HepG2 (cell line): ENCODE data around the gene FGGY. TPM values are rescaled to one million over a fixed set of nuclear protein-coding genes. Genes with fewer than 3 reads are reported as not detected.

Experiments
- ARID5B ChIP-seq: IDR thresholded peaks from 2 replicates; pipeline ENCODE4 v1.4.0; 2020; ENCODE audit warnings: mild to moderate bottlenecking, missing genetic modification reagents
- CCAR2 ChIP-seq: fragments of 200-400 bp; formaldehyde crosslinking; optimal IDR thresholded peaks from 2 replicates; pipeline ENCODE3; 2018; ENCODE audit warnings: low read depth, mild to moderate bottlenecking, low read length, moderate library complexity
- CENPX ChIP-seq: sonication (generic); formaldehyde crosslinking; IDR thresholded peaks from 2 replicates; pipeline ENCODE4 v1.9.0; 2021; ENCODE audit warnings: mild to moderate bottlenecking, missing genetic modification reagents, moderate library complexity
- EP300 ChIP-seq, 3 experiments: sonication (generic) in 1 of 3; formaldehyde crosslinking in 1 of 3; IDR thresholded peaks; 2 replicates each; pipeline versions ENCODE4 v1.5.1 to v1.6.1; 2011 to 2020; ENCODE audit warnings: low read depth in 2 of 3, low read length in 2 of 3, borderline replicate concordance in 1 of 3, improper control_type of control experiment in 1 of 3, mild to moderate bottlenecking in 1 of 3, missing genetic modification reagents in 1 of 3, moderate library complexity in 1 of 3
- FOXP1 ChIP-seq, 2 experiments: fragments of 450-650 bp in 1 of 2; IDR thresholded peaks; 2 replicates each; pipeline ENCODE4 v1.6.1; 2017 to 2018; ENCODE audit warnings: antibody characterized with exemption in 1 of 2
- HNRNPLL ChIP-seq: fragments of 200-400 bp; formaldehyde crosslinking; IDR thresholded peaks from 2 replicates; pipeline ENCODE4 v1.6.1; 2017; ENCODE audit warnings: mild to moderate bottlenecking, low read depth, low read length; ENCODE audit not compliant: poor library complexity, severe bottlenecking
- MXI1 ChIP-seq: IDR thresholded peaks from 3 replicates; pipeline ENCODE4 v1.6.1; 2012; ENCODE audit warnings: low read depth, low read length, inconsistent platforms, borderline replicate concordance
- SAFB2 ChIP-seq: sonication (generic); formaldehyde crosslinking; IDR thresholded peaks from 2 replicates; pipeline ENCODE4 v1.5.1; 2020; ENCODE audit warnings: missing genetic modification reagents, low read depth, mild to moderate bottlenecking, borderline replicate concordance
- TEAD3 ChIP-seq: optimal IDR thresholded peaks from 2 replicates; pipeline ENCODE3; 2016; ENCODE audit warnings: borderline replicate concordance
- TFE3 ChIP-seq: IDR thresholded peaks from 2 replicates; pipeline ENCODE4 v1.6.1; 2016
- ZIK1 ChIP-seq: sonication (generic); formaldehyde crosslinking; IDR thresholded peaks from 2 replicates; pipeline ENCODE4 v1.5.0; 2020; ENCODE audit warnings: mild to moderate bottlenecking, low read depth, missing genetic modification reagents, borderline replicate concordance
- ZNF703 ChIP-seq: sonication (generic); formaldehyde crosslinking; IDR thresholded peaks from 2 replicates; pipeline ENCODE4 v1.5.1; 2020; ENCODE audit warnings: missing genetic modification reagents, mild to moderate bottlenecking, moderate library complexity, borderline replicate concordance
- polyA plus RNA-seq, 8 experiments: library from polyadenylated mRNA; depleted of rRNA in 3 of 8; stranded (reverse) in 7 of 8; unstranded in 1 of 8; fragments of >200 nt; fragmentation: Illumina TruSeq in 4 of 8; extraction: Trizol in 4 of 8; gene quantifications; 2 replicates each; pipeline versions ENCODE4 v1.2.1 to v1.2.3, GENCODE V29; 2011 to 2016; ENCODE audit warnings: low read depth in 4 of 8, missing spikeins in 1 of 8, mixed read lengths in 1 of 8; ENCODE audit not compliant: insufficient read depth in 1 of 8
- total RNA-seq, 5 experiments: library from RNA; depleted of rRNA; stranded (reverse); fragments of >200 nt; fragmentation: Illumina TruSeq; extraction: Trizol; gene quantifications; 2 replicates each; pipeline ENCODE4 v1.2.3, GENCODE V29; 2016; ENCODE audit warnings: low read depth in 1 of 5
- TF ChIP-seq, protein P1 (sequence below), 2 experiments: fragments of 450-650 bp in 1 of 2; sonication (generic) in 1 of 2; formaldehyde crosslinking in 1 of 2; IDR thresholded peaks; 2 replicates each; pipeline versions ENCODE4 v1.6.1 to v1.8.0; 2016 to 2022; ENCODE audit warnings: antibody characterized with exemption in 1 of 2, mild to moderate bottlenecking in 1 of 2, missing genetic modification reagents in 1 of 2

FGGY gene
- total and polyA plus RNA-seq, 2 of the 13 experiments (the other 11 are each of a cell fraction or from before 2014, with no cell fraction given) = 15.7 to 27.5 TPM

- TF ChIP-seq, protein P1, sequence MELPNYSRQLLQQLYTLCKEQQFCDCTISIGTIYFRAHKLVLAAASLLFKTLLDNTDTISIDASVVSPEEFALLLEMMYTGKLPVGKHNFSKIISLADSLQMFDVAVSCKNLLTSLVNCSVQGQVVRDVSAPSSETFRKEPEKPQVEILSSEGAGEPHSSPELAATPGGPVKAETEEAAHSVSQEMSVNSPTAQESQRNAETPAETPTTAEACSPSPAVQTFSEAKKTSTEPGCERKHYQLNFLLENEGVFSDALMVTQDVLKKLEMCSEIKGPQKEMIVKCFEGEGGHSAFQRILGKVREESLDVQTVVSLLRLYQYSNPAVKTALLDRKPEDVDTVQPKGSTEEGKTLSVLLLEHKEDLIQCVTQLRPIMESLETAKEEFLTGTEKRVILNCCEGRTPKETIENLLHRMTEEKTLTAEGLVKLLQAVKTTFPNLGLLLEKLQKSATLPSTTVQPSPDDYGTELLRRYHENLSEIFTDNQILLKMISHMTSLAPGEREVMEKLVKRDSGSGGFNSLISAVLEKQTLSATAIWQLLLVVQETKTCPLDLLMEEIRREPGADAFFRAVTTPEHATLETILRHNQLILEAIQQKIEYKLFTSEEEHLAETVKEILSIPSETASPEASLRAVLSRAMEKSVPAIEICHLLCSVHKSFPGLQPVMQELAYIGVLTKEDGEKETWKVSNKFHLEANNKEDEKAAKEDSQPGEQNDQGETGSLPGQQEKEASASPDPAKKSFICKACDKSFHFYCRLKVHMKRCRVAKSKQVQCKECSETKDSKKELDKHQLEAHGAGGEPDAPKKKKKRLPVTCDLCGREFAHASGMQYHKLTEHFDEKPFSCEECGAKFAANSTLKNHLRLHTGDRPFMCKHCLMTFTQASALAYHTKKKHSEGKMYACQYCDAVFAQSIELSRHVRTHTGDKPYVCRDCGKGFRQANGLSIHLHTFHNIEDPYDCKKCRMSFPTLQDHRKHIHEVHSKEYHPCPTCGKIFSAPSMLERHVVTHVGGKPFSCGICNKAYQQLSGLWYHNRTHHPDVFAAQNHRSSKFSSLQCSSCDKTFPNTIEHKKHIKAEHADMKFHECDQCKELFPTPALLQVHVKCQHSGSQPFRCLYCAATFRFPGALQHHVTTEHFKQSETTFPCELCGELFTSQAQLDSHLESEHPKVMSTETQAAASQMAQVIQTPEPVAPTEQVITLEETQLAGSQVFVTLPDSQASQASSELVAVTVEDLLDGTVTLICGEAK (IDR thresholded peaks at IDR 0.05) = no peak
- TF ChIP-seq, protein P1 (CRISPR knock-in tag; IDR thresholded peaks at IDR 0.05) = no peak
- TF ChIP-seq SAFB2 (no peak), MXI1 (peak; percentile 41; the same call in 1 of the 3 replicates), ZIK1 (CRISPR knock-in tag) (no peak), FOXP1 (IDR thresholded peaks at IDR 0.05) (no peak), FOXP1 (CRISPR knock-in tag; IDR thresholded peaks at IDR 0.05) (no peak), CCAR2 (no peak), ZNF703 (CRISPR knock-in tag) (no peak), CENPX (no peak), TEAD3 (CRISPR knock-in tag) (peak; percentile 22), TFE3 (peak; percentile 20; the same call in 1 of the 2 replicates), EP300 (IDR thresholded peaks at IDR 0.05; ENCODE audit: low read depth in 2 of 2, low read length in 2 of 2) (0 out of 4 replicates have a peak, but pooled peaks of 1 of the 2 experiments have one; percentile 18), EP300 (CRISPR knock-in tag; IDR thresholded peaks at IDR 0.05; ENCODE audit: borderline replicate concordance) (no peak), ARID5B (peak; percentile 41), HNRNPLL (no peak)
These were observed 203.2 kb downstream of the FGGY start (continued) for GRCh38 chr1:59499943-59500569.
